Nephron (organoid): ENCODE results near the gene SCGB3A1.

Experiments used
- H3K27ac Mint-ChIP-seq, 3 experiments: 2 replicates each; pipeline ENCODE4 v1.8.0; 2020; ENCODE audit warnings: mixed read lengths in 3 of 3, mild to moderate bottlenecking in 2 of 3, moderate library complexity in 1 of 3
- H3K27me3 Mint-ChIP-seq: 2 replicates; pipeline ENCODE4 v1.8.0; 2021; ENCODE audit warnings: low read depth, mild to moderate bottlenecking, moderate library complexity, mixed read lengths
- H3K36me3 Mint-ChIP-seq: 2 replicates; pipeline ENCODE4 v1.8.0; 2020; ENCODE audit warnings: low read depth, mixed read lengths
- H3K4me1 Mint-ChIP-seq: 2 replicates; pipeline ENCODE4 v1.8.0; 2020; ENCODE audit warnings: mixed read lengths
- H3K4me3 Mint-ChIP-seq, 3 experiments: 2 replicates each; pipeline ENCODE4 v1.8.0; 2020; ENCODE audit warnings: mild to moderate bottlenecking in 3 of 3, mixed read lengths in 3 of 3, moderate library complexity in 2 of 3
- H3K9me3 Mint-ChIP-seq: 2 replicates; pipeline ENCODE4 v1.8.0; 2020; ENCODE audit warnings: mixed read lengths
- TF ChIP-seq, protein P1 (sequence below), 3 experiments: fragments of 200-600 bp; sonication (generic); IDR thresholded peaks; one replicate each; pipeline ENCODE4 v1.5.0; 2021; ENCODE audit warnings: antibody characterized with exemption in 3 of 3; ENCODE audit not compliant: unreplicated experiment in 3 of 3

SCGB3A1 gene

DNA sequence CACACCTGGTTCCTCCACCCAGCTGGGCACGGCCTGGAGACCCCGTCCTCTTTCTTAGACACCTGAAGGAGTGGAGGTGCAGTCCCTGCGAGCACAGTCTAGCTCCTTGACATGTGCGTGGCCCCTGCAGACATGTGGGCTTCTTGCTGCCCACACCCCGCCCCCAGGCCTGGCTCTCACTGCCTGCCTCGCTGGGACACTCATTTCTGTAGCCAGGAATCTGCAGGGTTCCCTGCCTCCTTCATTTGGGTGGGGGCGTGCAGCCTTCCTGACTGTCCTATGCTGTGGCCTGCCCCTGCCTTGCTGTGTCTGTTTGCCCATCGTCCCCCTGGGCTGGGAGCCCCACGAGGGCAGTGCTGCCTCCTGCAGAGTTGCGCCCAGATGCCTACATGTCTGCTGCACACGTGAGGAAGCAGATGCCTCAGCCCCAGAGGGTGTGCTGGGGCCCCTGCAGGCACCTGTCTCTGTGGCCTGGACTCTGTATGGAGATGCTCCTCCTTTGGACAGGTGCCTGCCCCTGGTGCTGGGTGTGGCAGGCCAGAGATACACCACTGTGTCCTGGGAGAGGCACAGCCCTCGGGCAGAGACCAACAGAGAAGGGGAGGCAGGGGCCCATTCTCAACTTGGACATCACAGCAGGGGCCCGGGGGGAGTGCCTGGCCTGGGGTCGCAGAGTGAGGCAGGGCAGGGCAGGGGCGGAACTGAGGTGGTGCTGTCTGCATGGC, 35.5 kb upstream of the SCGB3A1 start:
- H3K4me3 Mint-ChIP-seq = no peak overlapping the region
- no peaks in the 10 kb centered on the region for H3K4me1 Mint-ChIP-seq
- H3K9me3 Mint-ChIP-seq = no peaks in the 10 kb centered on the region
- no peaks in the 10 kb centered on the region for H3K36me3 Mint-ChIP-seq
- peaks cover 13% of the 10 kb centered on the region for H3K27me3 Mint-ChIP-seq
- no peak overlapping the region for H3K27ac Mint-ChIP-seq
- TF ChIP-seq, protein P1, sequence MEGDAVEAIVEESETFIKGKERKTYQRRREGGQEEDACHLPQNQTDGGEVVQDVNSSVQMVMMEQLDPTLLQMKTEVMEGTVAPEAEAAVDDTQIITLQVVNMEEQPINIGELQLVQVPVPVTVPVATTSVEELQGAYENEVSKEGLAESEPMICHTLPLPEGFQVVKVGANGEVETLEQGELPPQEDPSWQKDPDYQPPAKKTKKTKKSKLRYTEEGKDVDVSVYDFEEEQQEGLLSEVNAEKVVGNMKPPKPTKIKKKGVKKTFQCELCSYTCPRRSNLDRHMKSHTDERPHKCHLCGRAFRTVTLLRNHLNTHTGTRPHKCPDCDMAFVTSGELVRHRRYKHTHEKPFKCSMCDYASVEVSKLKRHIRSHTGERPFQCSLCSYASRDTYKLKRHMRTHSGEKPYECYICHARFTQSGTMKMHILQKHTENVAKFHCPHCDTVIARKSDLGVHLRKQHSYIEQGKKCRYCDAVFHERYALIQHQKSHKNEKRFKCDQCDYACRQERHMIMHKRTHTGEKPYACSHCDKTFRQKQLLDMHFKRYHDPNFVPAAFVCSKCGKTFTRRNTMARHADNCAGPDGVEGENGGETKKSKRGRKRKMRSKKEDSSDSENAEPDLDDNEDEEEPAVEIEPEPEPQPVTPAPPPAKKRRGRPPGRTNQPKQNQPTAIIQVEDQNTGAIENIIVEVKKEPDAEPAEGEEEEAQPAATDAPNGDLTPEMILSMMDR (IDR thresholded peaks at IDR 0.05; ENCODE audit: unreplicated experiment in 3 of 3) = no peak

- Mint-ChIP-seq H3K36me3 (no peaks in the 10 kb centered on the region), H3K9me3 (no peaks in the 10 kb centered on the region), H3K27ac (no peak overlapping the region), H3K4me3 (no peak overlapping the region), H3K27me3 (peaks cover 16% of the 10 kb centered on the region), H3K4me1 (no peaks in the 10 kb centered on the region)
- TF ChIP-seq, protein P1 (IDR thresholded peaks at IDR 0.05; ENCODE audit: unreplicated experiment in 3 of 3) = no peak
Observed at GRCh38 chr5:180625791-180626660, 34.7 kb upstream of the SCGB3A1 start.

DNA sequence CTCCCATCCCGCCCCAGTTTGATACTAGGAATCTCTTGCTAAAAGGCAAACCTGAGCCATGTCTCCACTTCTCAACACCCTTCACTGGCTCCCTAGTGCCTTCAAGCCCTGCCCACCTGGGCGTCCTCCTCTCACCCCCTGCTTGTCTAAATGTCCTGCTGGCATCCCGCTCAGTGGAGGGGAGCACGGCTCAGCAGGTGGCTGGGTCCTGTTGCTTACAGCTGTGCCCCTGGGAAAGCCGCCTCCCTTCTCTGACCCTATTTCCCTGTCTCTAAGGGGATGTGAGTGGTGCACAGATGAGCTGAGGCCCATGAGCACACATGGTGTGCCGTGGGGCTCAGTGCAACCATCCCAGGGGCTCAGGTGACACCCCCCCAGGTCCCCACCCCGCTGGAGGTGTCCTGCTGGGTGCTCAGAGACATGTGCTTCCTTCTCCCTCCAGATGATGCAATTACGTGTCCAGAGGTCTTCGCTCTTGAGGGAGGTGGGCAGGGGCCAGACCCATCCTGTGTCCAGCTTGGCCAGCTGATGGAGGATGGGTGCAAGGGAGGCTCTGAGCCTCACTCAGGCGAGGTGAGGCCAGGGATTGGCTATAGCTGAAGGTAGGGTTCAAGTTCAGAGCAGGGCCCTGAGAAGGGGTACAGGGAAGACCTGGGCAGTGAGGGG, 34.0 kb upstream of the SCGB3A1 start:
- H3K4me3 Mint-ChIP-seq = no peak overlapping the region
- H3K27ac Mint-ChIP-seq = no peak overlapping the region
- no peaks in the 10 kb centered on the region for H3K9me3 Mint-ChIP-seq
- H3K36me3 Mint-ChIP-seq = no peaks in the 10 kb centered on the region
- H3K27me3 Mint-ChIP-seq = peaks cover 23% of the 10 kb centered on the region
- TF ChIP-seq, protein P1 (IDR thresholded peaks at IDR 0.05; ENCODE audit: unreplicated experiment in 3 of 3) = no peak
- H3K4me1 Mint-ChIP-seq = no peaks in the 10 kb centered on the region

DNA sequence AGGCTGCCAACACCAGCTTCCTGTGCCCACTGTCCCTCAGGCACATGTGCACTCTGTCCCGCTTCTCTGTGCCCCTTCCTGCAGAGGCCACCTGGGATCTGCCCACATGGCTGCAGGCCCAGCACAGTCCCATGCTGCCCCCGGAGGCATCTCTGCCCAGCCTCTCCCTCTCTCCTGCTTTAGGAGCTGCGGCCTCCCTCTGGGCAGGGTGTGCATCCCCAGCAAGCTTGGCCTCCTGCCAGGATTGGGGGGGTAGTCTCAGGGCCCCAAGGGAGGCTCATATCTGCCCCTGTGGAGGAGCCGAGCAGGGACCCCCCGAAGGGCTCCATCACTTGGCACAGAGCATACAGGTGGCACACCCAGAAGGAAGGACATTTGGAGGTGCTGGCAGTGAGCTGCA, 33.3 kb upstream of the SCGB3A1 start:
- Mint-ChIP-seq H3K4me3 (no peak overlapping the region), H3K9me3 (no peaks in the 10 kb centered on the region), H3K36me3 (no peaks in the 10 kb centered on the region), H3K27ac (no peak overlapping the region), H3K4me1 (no peaks in the 10 kb centered on the region), H3K27me3 (peaks cover 25% of the 10 kb centered on the region)
- TF ChIP-seq, protein P1 (IDR thresholded peaks at IDR 0.05; ENCODE audit: unreplicated experiment in 3 of 3) = no peak

DNA sequence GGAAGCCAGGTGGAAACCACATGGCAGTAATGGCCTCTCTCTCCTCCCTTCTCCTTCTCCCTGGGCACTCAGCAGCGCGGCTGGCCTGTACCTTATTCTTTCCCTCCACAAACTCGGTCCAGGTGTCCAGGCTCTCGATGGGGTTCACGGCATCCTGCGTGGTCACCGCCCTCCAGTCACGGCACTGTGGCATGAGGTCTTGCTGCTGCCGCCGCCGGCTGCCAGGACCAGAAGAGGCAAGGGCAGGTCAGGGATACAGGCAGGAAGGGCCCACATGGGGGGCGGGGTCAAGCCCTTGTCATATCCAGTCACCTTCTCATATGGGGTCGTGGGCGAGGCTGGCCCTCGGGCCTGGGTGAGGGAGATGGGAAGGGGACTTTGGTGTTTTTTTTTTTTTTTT, 32.5 kb upstream of the SCGB3A1 start:
- TF ChIP-seq, protein P1 (IDR thresholded peaks at IDR 0.05; ENCODE audit: unreplicated experiment in 3 of 3) = no peak
- peaks cover 25% of the 10 kb centered on the region for H3K27me3 Mint-ChIP-seq
- no peaks in the 10 kb centered on the region for H3K4me1 Mint-ChIP-seq
- no peak overlapping the region for H3K4me3 Mint-ChIP-seq
- no peaks in the 10 kb centered on the region for H3K36me3 Mint-ChIP-seq
- H3K27ac Mint-ChIP-seq = no peak overlapping the region
- H3K9me3 Mint-ChIP-seq = no peaks in the 10 kb centered on the region
